GM18505 (cell line): ENCODE data around the gene TIAM2.

ENCODE experiments used
- ATAC-seq: cut with Tn5 transposase; IDR thresholded peaks from one replicate; pipeline ENCODE4 v1.9.1; 2021; ENCODE audit not compliant: unreplicated experiment
- POLR2A ChIP-seq: IDR thresholded peaks from 4 replicates; pipeline ENCODE4 v1.6.1; 2011; ENCODE audit warnings: borderline replicate concordance; ENCODE audit not compliant: insufficient read depth, insufficient read length; ENCODE audit errors: extremely low read depth

Gene TIAM2

GRCh38 chr6:155022721-155023120 lies 27.6 kb downstream of the TIAM2 start:
- no peak for ATAC-seq
- TF ChIP-seq POLR2A = no peak

GRCh38 chr6:155023717-155024116 lies 28.6 kb downstream of the TIAM2 start:
- no peak for TF ChIP-seq POLR2A
- no peak for ATAC-seq

DNA sequence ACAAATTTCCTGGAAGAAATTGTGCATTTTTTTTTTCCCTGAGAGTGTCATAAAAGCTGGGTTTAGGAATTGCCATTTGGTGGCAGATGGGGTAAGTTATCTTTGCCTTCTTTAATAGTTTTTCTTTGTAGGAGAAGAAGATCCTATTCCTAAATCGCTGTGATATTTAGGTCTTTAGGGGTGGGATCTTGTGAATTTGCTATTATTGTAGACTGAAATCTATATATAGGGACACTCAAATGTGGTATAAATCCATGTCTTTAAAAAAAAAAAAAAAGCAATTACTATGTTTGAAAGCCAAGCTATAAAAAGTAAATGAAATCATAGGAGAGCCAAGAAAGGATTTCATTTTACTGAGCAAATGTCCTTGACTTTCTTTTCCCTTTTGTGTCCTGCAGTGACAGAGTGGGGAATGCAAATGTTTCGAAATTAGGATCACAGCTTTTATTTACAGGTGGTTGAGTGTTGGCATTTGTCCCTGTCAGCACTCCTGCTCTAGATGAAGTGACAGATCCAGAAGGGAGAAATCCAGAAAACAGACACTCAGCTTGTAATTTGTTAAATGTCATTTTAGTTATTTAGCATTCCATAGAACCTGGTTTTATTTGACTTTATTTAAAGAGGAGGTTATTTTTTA lies 29.4 kb downstream of the TIAM2 start:
- TF ChIP-seq POLR2A = no peak
- no peak for ATAC-seq

DNA sequence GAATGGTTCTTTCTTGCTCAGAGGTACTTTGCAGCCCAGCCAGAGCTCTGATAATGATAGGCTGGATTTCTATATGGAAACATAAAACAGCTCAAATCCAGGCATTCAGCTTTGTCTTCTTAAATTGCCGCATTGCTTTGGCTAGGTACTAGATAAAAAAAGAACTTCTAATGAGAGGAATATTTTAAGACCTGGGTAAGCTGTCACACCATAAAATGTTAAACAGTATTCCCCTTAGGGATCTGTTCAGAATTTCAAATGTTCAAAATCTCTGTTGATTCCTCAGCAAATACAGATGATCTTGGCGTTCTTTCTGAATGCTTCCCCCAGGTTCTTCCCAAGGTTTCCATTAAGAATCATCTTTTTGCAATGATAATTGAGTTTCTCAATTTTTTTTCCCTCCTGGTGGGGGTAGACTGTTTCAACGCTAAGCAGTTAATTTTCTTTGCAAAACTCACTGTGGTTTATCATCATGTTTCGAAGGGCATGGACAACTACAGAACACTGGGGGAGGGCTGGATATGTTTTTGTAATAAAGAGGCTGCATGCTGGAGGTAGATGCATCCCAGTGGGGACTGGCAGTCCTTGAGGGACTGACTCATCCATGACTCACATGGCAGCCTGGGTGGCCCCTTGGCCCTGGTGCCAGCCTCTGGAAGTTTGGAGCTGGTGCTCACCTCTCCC lies 31.0 kb downstream of the TIAM2 start:
- no peak for TF ChIP-seq POLR2A
- ATAC-seq = no peak

- ATAC-seq = no peak
- TF ChIP-seq POLR2A = no peak
Measured at GRCh38 chr6:155026706-155027045, 31.6 kb downstream of the TIAM2 start.

DNA sequence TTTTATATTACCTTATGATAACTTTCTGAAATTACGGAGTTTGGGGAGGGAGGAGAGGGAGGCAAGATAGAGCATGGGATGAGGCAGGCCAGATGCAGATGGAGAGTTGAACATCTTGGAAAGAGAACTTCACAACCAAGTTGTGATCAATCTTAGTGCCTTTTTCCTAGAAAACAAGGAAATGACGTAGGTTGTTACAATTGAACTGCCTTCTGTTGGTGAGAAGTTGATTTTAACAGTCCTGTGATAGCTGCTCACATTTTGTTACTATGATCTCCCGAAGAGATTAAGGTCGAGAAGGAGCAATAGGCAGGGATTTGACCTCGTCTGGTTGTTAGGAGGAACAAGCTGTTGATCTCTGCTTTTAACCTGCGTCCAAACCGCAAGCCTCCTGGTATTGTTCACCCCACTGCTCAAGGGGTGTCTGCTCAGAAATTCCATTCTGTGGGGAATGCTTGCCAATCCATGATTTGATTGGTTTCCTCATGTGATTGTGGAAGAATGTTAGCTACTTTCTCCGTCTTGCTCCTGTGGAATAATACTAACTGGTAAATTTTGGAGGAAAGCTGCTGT lies 35.1 kb downstream of the TIAM2 start:
- ATAC-seq = no peak
- no peak for TF ChIP-seq POLR2A

- no peak for ATAC-seq
- TF ChIP-seq POLR2A = no peak
Measured at GRCh38 chr6:155031091-155031490, 36.0 kb downstream of the TIAM2 start.

GRCh38 chr6:155033021-155033791 lies 38.1 kb downstream of the TIAM2 start:
- TF ChIP-seq POLR2A = no peak
- ATAC-seq = no peak

GRCh38 chr6:155036907-155037306 lies 41.8 kb downstream of the TIAM2 start:
- no peak for TF ChIP-seq POLR2A
- no peak for ATAC-seq

DNA sequence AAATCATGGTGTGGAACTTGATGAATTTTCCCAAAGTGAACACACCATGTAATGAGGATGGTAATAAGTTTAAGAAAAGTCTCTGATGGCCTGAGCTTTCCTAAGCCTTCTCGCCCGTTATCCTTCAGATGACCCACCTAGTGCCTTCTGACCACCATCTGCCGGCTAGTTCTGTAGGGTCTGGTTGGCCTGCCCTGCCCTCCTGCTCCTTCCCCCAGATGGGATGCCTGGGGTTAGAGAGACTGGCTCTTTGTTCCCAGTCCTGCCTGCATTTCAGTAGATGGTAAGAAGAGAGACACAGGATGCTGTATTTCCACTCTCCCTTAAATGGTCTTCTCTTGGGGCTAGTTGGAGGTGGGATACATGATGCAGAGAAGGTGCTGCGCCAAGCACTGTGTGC lies 43.0 kb downstream of the TIAM2 start:
- no peak for ATAC-seq
- TF ChIP-seq POLR2A = no peak

DNA sequence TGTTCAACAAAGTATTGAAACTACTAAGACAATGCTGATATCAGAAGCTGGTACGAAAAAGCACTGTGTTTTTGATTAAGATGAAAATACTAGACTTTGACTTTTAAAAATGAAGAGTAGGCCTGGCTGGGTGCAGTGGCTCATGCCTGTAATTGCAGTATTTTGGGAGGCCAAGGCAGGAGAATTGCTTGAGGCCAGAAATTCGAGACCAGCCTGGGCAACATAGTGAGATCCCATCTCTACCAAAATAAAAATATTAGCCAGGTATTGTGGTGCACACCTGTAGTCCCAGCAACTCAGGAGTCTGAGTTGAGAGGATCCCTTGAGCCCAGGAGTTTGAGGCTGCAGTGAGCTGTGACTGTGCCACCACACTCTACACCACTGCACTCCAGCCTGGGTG lies 43.4 kb downstream of the TIAM2 start:
- no peak for TF ChIP-seq POLR2A
- no peak for ATAC-seq

- no peak for TF ChIP-seq POLR2A
- ATAC-seq = no peak
Measured at GRCh38 chr6:155039618-155040017, 44.5 kb downstream of the TIAM2 start.

GRCh38 chr6:155040154-155040553 lies 45.0 kb downstream of the TIAM2 start:
- ATAC-seq = no peak
- no peak for TF ChIP-seq POLR2A
